GM21423 (cell line): Measurements from ENCODE around the gene SYNE1.
"Not testable (repeated sequence)": the region's sequence is repeated elsewhere in the genome, so short reads cannot be mapped to it uniquely, and the experiment has no call there.

Experiments used
- ATAC-seq: cut with Tn5 transposase; IDR thresholded peaks from one replicate; pipeline ENCODE4 v1.9.1; 2021; ENCODE audit warnings: mild to moderate bottlenecking, moderate library complexity; ENCODE audit not compliant: unreplicated experiment

The SYNE1 gene

GRCh38 chr6:152155792-152156191 is 481.4 kb downstream of the SYNE1 start:
- no peak for ATAC-seq

- no peak for ATAC-seq
Measured at GRCh38 chr6:152154559-152155356, 482.4 kb downstream of the SYNE1 start.

GRCh38 chr6:152151920-152152319 is 485.2 kb downstream of the SYNE1 start:
- no peak for ATAC-seq

GRCh38 chr6:152150196-152150595 is 487.0 kb downstream of the SYNE1 start:
- ATAC-seq = no peak

GRCh38 chr6:152148412-152148811 is 488.8 kb downstream of the SYNE1 start:
- ATAC-seq = no peak

- ATAC-seq = no peak
Measured at GRCh38 chr6:152147269-152147668, 489.9 kb downstream of the SYNE1 start.

GRCh38 chr6:152146385-152146784 is 490.8 kb downstream of the SYNE1 start:
- no peak for ATAC-seq

GRCh38 chr6:152143359-152143758 is 493.8 kb downstream of the SYNE1 start:
- no peak for ATAC-seq

- no peak for ATAC-seq
Measured at GRCh38 chr6:152142105-152142504, 495.1 kb downstream of the SYNE1 start.

GRCh38 chr6:152138344-152138743 is 498.8 kb downstream of the SYNE1 start:
- ATAC-seq = not testable (repeated sequence)

- ATAC-seq = no peak
Measured at GRCh38 chr6:152136449-152136825, 500.7 kb downstream of the SYNE1 start.

GRCh38 chr6:152135755-152136448 is 501.3 kb downstream of the SYNE1 start:
- no peak for ATAC-seq

- no peak for ATAC-seq
Measured at GRCh38 chr6:152130441-152130840, 506.7 kb downstream of the SYNE1 start.

GRCh38 chr6:152129691-152130151 is 507.4 kb downstream of the SYNE1 start:
- ATAC-seq = no peak

- ATAC-seq = no peak
Measured at GRCh38 chr6:152127432-152128165, 509.6 kb downstream of the SYNE1 start.

GRCh38 chr6:152124429-152125074 is 512.6 kb downstream of the SYNE1 start:
- no peak for ATAC-seq

- no peak for ATAC-seq
Measured at GRCh38 chr6:152123076-152123475, 514.1 kb downstream of the SYNE1 start.

- ATAC-seq = no peak
Measured at GRCh38 chr6:152122434-152122833, 514.7 kb downstream of the SYNE1 start.

GRCh38 chr6:152121910-152122309 is 515.3 kb downstream of the SYNE1 start:
- ATAC-seq = no peak

GRCh38 chr6:152119831-152120230 is 517.3 kb downstream of the SYNE1 start:
- ATAC-seq = no peak

GRCh38 chr6:152118678-152119077 is 518.5 kb downstream of the SYNE1 start:
- no peak for ATAC-seq
